Measurements from ENCODE around the gene GCN1.

The GCN1 gene

GRCh38 chr12:120230326-120230973, 35.9 kb upstream of the GCN1 start (continued):
- no peak for TF ChIP-seq ZNF354C (tag by site-specific recombination; IDR thresholded peaks at IDR 0.05; ENCODE audit: borderline replicate concordance, low read depth)
- 0 out of 2 replicates have a peak, but pooled peaks have one; percentile 45 for TF ChIP-seq ZNF660 (tag by site-specific recombination; IDR thresholded peaks at IDR 0.05)
- peak; percentile 69 for TF ChIP-seq IKZF3 (tag by site-specific recombination; IDR thresholded peaks at IDR 0.05)
- peak; percentile 53 for TF ChIP-seq ZIC2 (tag by site-specific recombination; IDR thresholded peaks at IDR 0.05)
- TF ChIP-seq ZNF677 (tag by site-specific recombination; IDR thresholded peaks at IDR 0.05), result no peak
- TF ChIP-seq PATZ1 (tag by site-specific recombination; IDR thresholded peaks at IDR 0.05), result peak; percentile 73
- peak; percentile 46; the same call in 1 of the 2 replicates for TF ChIP-seq ZBTB48 (tag by site-specific recombination; IDR thresholded peaks at IDR 0.05)
- no peak for TF ChIP-seq ZNF341 (tag by site-specific recombination; IDR thresholded peaks at IDR 0.05; ENCODE audit: low read depth)
- TF ChIP-seq TSHZ1 (tag by site-specific recombination; IDR thresholded peaks at IDR 0.05; ENCODE audit: borderline replicate concordance), result 0 out of 2 replicates have a peak, but pooled peaks have one; percentile 8
- 0 out of 2 replicates have a peak, but pooled peaks have one; percentile 36 for TF ChIP-seq GLIS2 (tag by site-specific recombination; IDR thresholded peaks at IDR 0.05)
- peak; percentile 63; the same call in 1 of the 2 replicates for TF ChIP-seq HIC1 (tag by site-specific recombination; IDR thresholded peaks at IDR 0.05)
- peak; percentile 40; the same call in 1 of the 2 replicates for TF ChIP-seq ZXDB (tag by site-specific recombination; IDR thresholded peaks at IDR 0.05)
- peak; percentile 88 for TF ChIP-seq GLIS1 (tag by site-specific recombination; IDR thresholded peaks at IDR 0.05)
- peak; percentile 80; the same call in 1 of the 2 replicates for TF ChIP-seq KLF10 (tag by site-specific recombination; IDR thresholded peaks at IDR 0.05)
- TF ChIP-seq ZNF133 (tag by site-specific recombination; IDR thresholded peaks at IDR 0.05), result no peak
- 0 out of 2 replicates have a peak, but pooled peaks have one; percentile 30 for TF ChIP-seq BCL11A (tag by site-specific recombination; IDR thresholded peaks at IDR 0.05; ENCODE audit: low read depth)
- TF ChIP-seq MYNN (tag by site-specific recombination; IDR thresholded peaks at IDR 0.05; ENCODE audit: borderline replicate concordance), result no peak
- peak; percentile 66 for TF ChIP-seq ZNF398 (tag by site-specific recombination; IDR thresholded peaks at IDR 0.05)
- peak; percentile 47; the same call in 1 of the 2 replicates for TF ChIP-seq PRDM10 (tag by site-specific recombination; IDR thresholded peaks at IDR 0.05)
- no peak for TF ChIP-seq ZNF544 (tag by site-specific recombination; IDR thresholded peaks at IDR 0.05)
- no peak for TF ChIP-seq ZSCAN5A (tag by site-specific recombination; IDR thresholded peaks at IDR 0.05)
- TF ChIP-seq CTCF (tag by site-specific recombination; IDR thresholded peaks at IDR 0.05), result no peak
